ENCODE measurements around the gene PCYT1A. TPM values are rescaled to one million over a fixed set of nuclear protein-coding genes. Genes with fewer than 3 reads are reported as not detected.

Gene PCYT1A
- total RNA-seq, 1 donor from 2014 or later = 37.0 TPM

GRCh38 chr3:196268284-196269163, 19.0 kb downstream of the PCYT1A start:
- Mint-ChIP-seq H3K27ac (ENCODE audit: unreplicated experiment) (no peak overlapping the region), H3K27me3 (ENCODE audit: unreplicated experiment) (no peaks in the 10 kb centered on the region), H3K4me1 (ENCODE audit: low read depth, unreplicated experiment) (no peaks in the 10 kb centered on the region), H3K9me3 (ENCODE audit: unreplicated experiment) (peaks cover 2% of the 10 kb centered on the region), H3K4me3 (ENCODE audit: unreplicated experiment) (no peak overlapping the region), H3K36me3 (ENCODE audit: unreplicated experiment) (peaks cover 4% of the 10 kb centered on the region)
- no peak for DNase-seq
- TF ChIP-seq, protein P1, sequence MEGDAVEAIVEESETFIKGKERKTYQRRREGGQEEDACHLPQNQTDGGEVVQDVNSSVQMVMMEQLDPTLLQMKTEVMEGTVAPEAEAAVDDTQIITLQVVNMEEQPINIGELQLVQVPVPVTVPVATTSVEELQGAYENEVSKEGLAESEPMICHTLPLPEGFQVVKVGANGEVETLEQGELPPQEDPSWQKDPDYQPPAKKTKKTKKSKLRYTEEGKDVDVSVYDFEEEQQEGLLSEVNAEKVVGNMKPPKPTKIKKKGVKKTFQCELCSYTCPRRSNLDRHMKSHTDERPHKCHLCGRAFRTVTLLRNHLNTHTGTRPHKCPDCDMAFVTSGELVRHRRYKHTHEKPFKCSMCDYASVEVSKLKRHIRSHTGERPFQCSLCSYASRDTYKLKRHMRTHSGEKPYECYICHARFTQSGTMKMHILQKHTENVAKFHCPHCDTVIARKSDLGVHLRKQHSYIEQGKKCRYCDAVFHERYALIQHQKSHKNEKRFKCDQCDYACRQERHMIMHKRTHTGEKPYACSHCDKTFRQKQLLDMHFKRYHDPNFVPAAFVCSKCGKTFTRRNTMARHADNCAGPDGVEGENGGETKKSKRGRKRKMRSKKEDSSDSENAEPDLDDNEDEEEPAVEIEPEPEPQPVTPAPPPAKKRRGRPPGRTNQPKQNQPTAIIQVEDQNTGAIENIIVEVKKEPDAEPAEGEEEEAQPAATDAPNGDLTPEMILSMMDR (IDR thresholded peaks at IDR 0.05; ENCODE audit: partially characterized antibody, unreplicated experiment) = no peak

DNA sequence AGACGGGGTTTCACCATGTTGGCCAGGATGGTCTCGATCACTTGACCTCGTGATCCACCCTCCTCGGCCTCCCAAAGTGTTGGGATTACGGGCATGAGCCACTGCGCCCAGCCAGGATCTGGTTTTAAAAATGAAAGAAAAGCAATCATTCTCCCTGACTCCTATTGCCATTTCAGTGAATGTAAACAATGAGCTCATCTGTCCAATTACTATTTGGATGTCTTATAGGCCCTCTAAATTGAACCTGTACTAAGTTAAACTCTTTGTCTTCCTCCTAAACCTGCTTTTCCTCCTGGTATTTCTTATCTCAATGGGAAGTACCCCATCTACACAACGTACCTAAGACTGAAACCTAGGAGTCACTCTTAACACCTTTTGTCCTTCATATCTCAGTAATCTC, 23.7 kb downstream of the PCYT1A start:
- Mint-ChIP-seq H3K4me1 (ENCODE audit: low read depth, unreplicated experiment) (no peaks in the 10 kb centered on the region), H3K27ac (ENCODE audit: unreplicated experiment) (no peak overlapping the region), H3K9me3 (ENCODE audit: unreplicated experiment) (peaks cover 2% of the 10 kb centered on the region)

DNA sequence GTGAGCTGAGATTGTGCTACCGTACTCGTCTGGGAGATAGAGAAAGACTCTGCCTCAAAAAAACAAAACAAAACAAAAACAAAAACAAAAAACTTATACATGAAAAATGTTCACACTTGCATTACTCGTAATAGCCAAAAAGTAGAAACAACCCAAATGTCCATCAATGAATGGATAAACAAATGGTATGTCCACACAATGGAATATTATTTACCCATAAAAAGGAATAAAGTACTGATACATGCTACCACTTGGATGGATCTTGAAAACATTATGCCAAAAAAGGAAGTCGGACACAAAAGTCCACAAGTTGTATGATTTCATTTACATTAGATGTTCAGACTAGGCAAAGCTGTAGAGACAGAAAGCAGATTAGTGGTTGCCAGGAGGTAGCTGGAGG, 26.7 kb downstream of the PCYT1A start:
- no peak for DNase-seq
- H3K4me1 Mint-ChIP-seq (ENCODE audit: low read depth, unreplicated experiment) = no peaks in the 10 kb centered on the region
- no peak overlapping the region for H3K4me3 Mint-ChIP-seq (ENCODE audit: unreplicated experiment)
- peaks cover 2% of the 10 kb centered on the region for H3K9me3 Mint-ChIP-seq (ENCODE audit: unreplicated experiment)
- H3K27me3 Mint-ChIP-seq (ENCODE audit: unreplicated experiment) = no peaks in the 10 kb centered on the region
- no peak overlapping the region for H3K27ac Mint-ChIP-seq (ENCODE audit: unreplicated experiment)
- TF ChIP-seq, protein P1 (IDR thresholded peaks at IDR 0.05; ENCODE audit: partially characterized antibody, unreplicated experiment) = no peak
- no peaks in the 10 kb centered on the region for H3K36me3 Mint-ChIP-seq (ENCODE audit: unreplicated experiment)

More for the DNA sequence above, 23.7 kb downstream of the PCYT1A start:
- no peak for DNase-seq
- TF ChIP-seq, protein P1 (IDR thresholded peaks at IDR 0.05; ENCODE audit: partially characterized antibody, unreplicated experiment) = no peak
- H3K4me3 Mint-ChIP-seq (ENCODE audit: unreplicated experiment) = no peak overlapping the region
- H3K27me3 Mint-ChIP-seq (ENCODE audit: unreplicated experiment) = no peaks in the 10 kb centered on the region
- no peaks in the 10 kb centered on the region for H3K36me3 Mint-ChIP-seq (ENCODE audit: unreplicated experiment)

GRCh38 chr3:196255776-196256175, 31.8 kb downstream of the PCYT1A start:
- no peaks in the 10 kb centered on the region for H3K9me3 Mint-ChIP-seq (ENCODE audit: unreplicated experiment)
- no peak for DNase-seq
- no peaks in the 10 kb centered on the region for H3K27me3 Mint-ChIP-seq (ENCODE audit: unreplicated experiment)
- no peak overlapping the region for H3K27ac Mint-ChIP-seq (ENCODE audit: unreplicated experiment)
- H3K4me1 Mint-ChIP-seq (ENCODE audit: low read depth, unreplicated experiment) = no peaks in the 10 kb centered on the region
- TF ChIP-seq, protein P1 (IDR thresholded peaks at IDR 0.05; ENCODE audit: partially characterized antibody, unreplicated experiment) = no peak
- H3K4me3 Mint-ChIP-seq (ENCODE audit: unreplicated experiment) = no peak overlapping the region
- H3K36me3 Mint-ChIP-seq (ENCODE audit: unreplicated experiment) = no peaks in the 10 kb centered on the region
